SK-N-SH (cell line): ENCODE data around the gene ZKSCAN2. TPM values are rescaled to one million over a fixed set of nuclear protein-coding genes. Genes with fewer than 3 reads are reported as not detected.

Experiments
- CTCF ChIA-PET: fragments of 300-600, 350-600 bp; formaldehyde crosslinking; extraction: SDS; loops from one replicate; lab custom pipeline; 2021; lab: Yijun Ruan, JAX
- POLR2A ChIA-PET: fragments of 350-600 bp; sonication (Branson Sonifier 250); formaldehyde crosslinking; extraction: SDS; loops from one replicate; lab custom pipeline; 2020; ENCODE audit warnings: antibody characterized with exemption, inconsistent platforms; lab: Yijun Ruan, JAX
- DNase-seq: peaks from one replicate; pipeline ENCODE4 v3.0.0; 2012
- H2AFZ ChIP-seq: fragments of 200-600 bp; sonication (generic); 2 replicates; pipeline ENCODE4 v1.8.1; 2016; ENCODE audit warnings: antibody characterized with exemption, mild to moderate bottlenecking, low read depth
- H3F3A ChIP-seq: fragments of 200-600 bp; sonication (generic); replicated peaks from 2 replicates; pipeline ENCODE3; 2016; ENCODE audit warnings: antibody characterized with exemption, mild to moderate bottlenecking; ENCODE audit not compliant: insufficient read depth
- H3K27ac ChIP-seq, 2 experiments: fragments of 200-500 bp in 1 of 2; fragments of 200-600 bp in 1 of 2; sonication (Bioruptor generic) in 1 of 2; sonication (generic), shearing (Covaris generic) in 1 of 2; 2 replicates each; pipeline versions ENCODE4 v1.5.1 to v1.6.1; 2014 to 2016; ENCODE audit warnings: low read depth in 2 of 2, inconsistent platforms in 1 of 2, low read length in 1 of 2, mild to moderate bottlenecking in 1 of 2, mixed read lengths in 1 of 2
- H3K27me3 ChIP-seq: fragments of 200-600 bp; sonication (generic), shearing (Covaris generic); 2 replicates; pipeline ENCODE4 v1.6.1; 2016; ENCODE audit warnings: mixed run types; ENCODE audit not compliant: insufficient read depth
- H3K36me3 ChIP-seq, 2 experiments: fragments of 200-500 bp in 1 of 2; fragments of 200-600 bp in 1 of 2; sonication (Bioruptor generic) in 1 of 2; sonication (generic) in 1 of 2; replicated peaks in 1 of 2; 2 replicates each; pipeline versions ENCODE3 to v1.5.1; 2014 to 2016; ENCODE audit warnings: low read length in 1 of 2, mild to moderate bottlenecking in 1 of 2; ENCODE audit not compliant: insufficient read depth in 2 of 2, control insufficient read depth in 1 of 2
- H3K4me1 ChIP-seq, 2 experiments: fragments of 200-500 bp in 1 of 2; fragments of 200-600 bp in 1 of 2; sonication (Bioruptor generic) in 1 of 2; sonication (generic), shearing (Covaris generic) in 1 of 2; 2 replicates each; pipeline versions ENCODE4 v1.5.1 to v1.6.1; 2014 to 2016; ENCODE audit warnings: low read depth in 1 of 2, low read length in 1 of 2, mixed run types in 1 of 2; ENCODE audit not compliant: insufficient read depth in 2 of 2, control insufficient read depth in 1 of 2
- H3K4me2 ChIP-seq: fragments of 200-600 bp; sonication (generic), shearing (Covaris generic); 2 replicates; pipeline ENCODE4 v1.6.1; 2017; ENCODE audit warnings: mixed run types
- H3K4me3 ChIP-seq, 2 experiments: fragments of 200-500 bp in 1 of 2; fragments of 200-600 bp in 1 of 2; sonication (Bioruptor generic) in 1 of 2; sonication (generic), shearing (Covaris generic) in 1 of 2; 2 replicates each; pipeline versions ENCODE4 v1.5.1 to v1.8.1; 2014 to 2016; ENCODE audit warnings: low read depth in 2 of 2, inconsistent platforms in 1 of 2, low read length in 1 of 2, mild to moderate bottlenecking in 1 of 2, mixed read lengths in 1 of 2, moderate library complexity in 1 of 2
- H3K79me2 ChIP-seq: fragments of 200-600 bp; sonication (generic); 2 replicates; pipeline ENCODE4 v1.8.1; 2017; ENCODE audit warnings: mild to moderate bottlenecking; ENCODE audit not compliant: insufficient read depth
- H3K9ac ChIP-seq: fragments of 200-600 bp; sonication (generic); 2 replicates; pipeline ENCODE4 v1.6.1; 2017; ENCODE audit warnings: mixed run types
- H3K9me2 ChIP-seq: fragments of 200-600 bp; sonication (generic); 2 replicates; pipeline ENCODE4 v1.6.1; 2017; ENCODE audit warnings: mixed run types
- H3K9me3 ChIP-seq: fragments of 200-600 bp; sonication (generic); 2 replicates; pipeline ENCODE4 v1.6.1; 2017; ENCODE audit warnings: mixed run types, mild to moderate bottlenecking, moderate library complexity
- H4K20me1 ChIP-seq: fragments of 200-600 bp; sonication (generic); 2 replicates; pipeline ENCODE4 v1.6.1; 2017; ENCODE audit warnings: mild to moderate bottlenecking, mixed run types; ENCODE audit not compliant: insufficient read depth
- CHD2 ChIP-seq: fragments of 150-350 bp; IDR thresholded peaks from 2 replicates; pipeline ENCODE4 v1.6.1; 2018; ENCODE audit warnings: low read length; ENCODE audit not compliant: partially characterized antibody
- CTCF ChIP-seq: fragments of 200-600 bp; sonication (generic); IDR thresholded peaks from 2 replicates; pipeline ENCODE4 v1.6.1; 2017; ENCODE audit warnings: antibody characterized with exemption, mild to moderate bottlenecking, moderate library complexity
- ELF1 ChIP-seq: IDR thresholded peaks from 2 replicates; pipeline ENCODE4 v1.4.0; 2012
- EP300 ChIP-seq, 2 experiments: IDR thresholded peaks; 2 replicates each; pipeline versions ENCODE4 v1.4.0 to v1.6.1; 2012; ENCODE audit warnings: borderline replicate concordance in 1 of 2, low read depth in 1 of 2, low read length in 1 of 2
- GABPA ChIP-seq: IDR thresholded peaks from 2 replicates; pipeline ENCODE4 v1.4.0; 2012; ENCODE audit warnings: low read depth, mild to moderate bottlenecking
- GATA2 ChIP-seq: sonication (generic); formaldehyde crosslinking; IDR thresholded peaks from 2 replicates; pipeline ENCODE4 v1.5.0; 2020; ENCODE audit warnings: mild to moderate bottlenecking, missing genetic modification reagents
- MXI1 ChIP-seq: IDR thresholded peaks from 2 replicates; pipeline ENCODE4 v1.6.1; 2012; ENCODE audit warnings: mild to moderate bottlenecking, low read depth, low read length, improper control_type of control experiment
- NRF1 ChIP-seq: IDR thresholded peaks from 2 replicates; pipeline ENCODE4 v1.6.1; 2012; ENCODE audit warnings: low read depth, mild to moderate bottlenecking, low read length
- POLR2AphosphoS5 ChIP-seq: IDR thresholded peaks from 2 replicates; pipeline ENCODE4 v1.6.1; 2012; ENCODE audit warnings: low read depth, low read length
- RAD21 ChIP-seq: IDR thresholded peaks from 2 replicates; pipeline ENCODE4 v1.6.1; 2012; ENCODE audit warnings: mild to moderate bottlenecking, low read length
- RCOR1 ChIP-seq: fragments of 150-350 bp; IDR thresholded peaks from 2 replicates; pipeline ENCODE4 v1.6.1; 2017; ENCODE audit warnings: antibody characterized with exemption, low read length
- RXRA ChIP-seq: IDR thresholded peaks from 2 replicates; pipeline ENCODE4 v1.4.0; 2012; ENCODE audit warnings: low read depth, mild to moderate bottlenecking, borderline replicate concordance
- SIN3A ChIP-seq: IDR thresholded peaks from 2 replicates; pipeline ENCODE4 v1.6.1; 2012; ENCODE audit warnings: low read depth, mild to moderate bottlenecking, low read length, moderate library complexity, borderline replicate concordance
- TAF1 ChIP-seq: IDR thresholded peaks from 2 replicates; pipeline ENCODE4 v1.6.1; 2012; ENCODE audit warnings: low read depth, mild to moderate bottlenecking, low read length, moderate library complexity, borderline replicate concordance
- TCF12 ChIP-seq: IDR thresholded peaks from 2 replicates; pipeline ENCODE4 v1.4.0; 2012
- ZBTB33 ChIP-seq: IDR thresholded peaks from 2 replicates; pipeline ENCODE4 v1.4.0; 2012; ENCODE audit warnings: low read depth, borderline replicate concordance
- WGBS: methylation state at CpG from one replicate; pipeline ENCODE4 v1.1.6; 2017; ENCODE audit warnings: low lambda C conversion rate; 5-methylcytosine and 5-hydroxymethylcytosine counted together
- polyA plus RNA-seq, 3 experiments: library from polyadenylated mRNA; depleted of rRNA; stranded (reverse); fragments of >200 nt; gene quantifications; 2 replicates each; pipeline ENCODE4 v1.2.3, GENCODE V29; 2012

Gene ZKSCAN2
- 1.6 and 1.9 TPM in 2 replicates for polyA plus RNA-seq (2012; rRNA removed)
- 1.6 TPM in 2 replicates for polyA plus RNA-seq (2012; cell fraction: cytosol; rRNA removed)
- 2.3 and 3.2 TPM in 2 replicates for polyA plus RNA-seq (2012; cell fraction: nucleus; rRNA removed)

DNA sequence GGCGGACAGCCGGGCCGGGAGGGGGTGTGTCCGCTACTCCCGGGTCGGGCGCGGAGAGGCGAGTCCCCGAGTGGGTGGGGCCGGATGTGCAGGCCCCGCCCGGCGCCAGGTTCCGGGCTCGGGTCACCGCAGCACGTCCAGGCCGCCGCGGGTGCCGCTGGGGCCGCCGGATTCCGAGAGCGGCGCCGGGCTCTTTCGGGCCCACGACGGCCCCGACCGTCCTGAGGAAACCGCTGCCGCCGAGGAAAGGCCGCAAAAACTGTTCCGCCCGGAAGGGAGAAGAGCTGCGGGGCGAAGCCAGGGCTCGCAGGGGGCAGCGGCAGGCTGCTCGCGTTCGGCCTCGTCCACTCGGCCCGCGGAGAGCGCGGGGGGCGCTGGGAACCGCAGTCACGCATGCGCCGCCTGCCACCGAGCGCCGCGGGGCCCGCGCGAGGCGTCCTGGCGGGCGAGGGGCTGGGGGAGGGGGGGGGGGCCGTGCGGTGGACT, at the start of gene ZKSCAN2:
Gene ZKSCAN2, minus strand, starts transcription at position 376 of the 486 bp plus-strand sequence. CDS start 718 bp downstream, outside the sequence.
- Histone ChIP-seq H3F3A (peaks cover 7% of the 10 kb centered on the region), H4K20me1 (peaks cover 47% of the 10 kb centered on the region), H3K9me3 (no peaks in the 10 kb centered on the region), H3K27me3 (no peaks in the 10 kb centered on the region), H3K9me2 (no peaks in the 10 kb centered on the region), H3K9ac (peak within 1 kb of the TSS; percentile 97), H2AFZ (peak within 1 kb of the TSS; percentile 85), H3K4me2 (peak within 1 kb of the TSS; percentile 97), H3K79me2 (peaks cover 63% of the 10 kb centered on the region), H3K4me3 (peak within 1 kb of the TSS; percentile 71 to 75), H3K36me3 (peaks cover 12 to 19% of the 10 kb centered on the region in 2 experiments), H3K27ac (peak within 1 kb of the TSS; percentile 96 to 97), H3K4me1 (peaks cover 0 to 8% of the 10 kb centered on the region in 2 experiments; a peak in 2 of 4 replicates)
- CTCF ChIA-PET, result interaction anchor here (1.0 to 2.1 kb wide), 3 partner anchors 19 to 32 kb away, joined by 4 to 8 read pairs (median 6); no protein-coding TSS in a partner anchor
- DNase-seq, result peak; percentile 97
- POLR2A ChIA-PET, result no interaction called here
- WGBS, result no CpG with 5 or more reads among the region's 69 CpGs
- TF ChIP-seq POLR2AphosphoS5 (peak; percentile 87), TAF1 (0 out of 2 replicates have a peak, but pooled peaks have one; percentile 6), CTCF (no peak), GATA2 (no peak), RAD21 (no peak), MXI1 (peak; percentile 90), RCOR1 (no peak), NRF1 (peak; percentile 74), EP300 (IDR thresholded peaks at IDR 0.05; ENCODE audit: borderline replicate concordance in 1 of 2, low read depth in 1 of 2, low read length in 1 of 2) (no peak), ZBTB33 (no peak), GABPA (peak; percentile 72), SIN3A (0 out of 2 replicates have a peak, but pooled peaks have one; percentile 57), RXRA (0 out of 2 replicates have a peak, but pooled peaks have one; percentile 15), CHD2 (no peak), ELF1 (peak; percentile 33; the same call in 1 of the 2 replicates), TCF12 (0 out of 2 replicates have a peak, but pooled peaks have one; percentile 5)
